CD4-positive, alpha-beta T cell treated with Interleukin-4 for 4 hours (primary cell): ENCODE data around the gene CMPK2.
"Not testable (repeated sequence)": the region's sequence is repeated elsewhere in the genome, so short reads cannot be mapped to it uniquely, and the experiment has no call there.

Experiments used
- DNase-seq: peaks from one replicate; pipeline ENCODE4 v3.0.0-alpha.2; 2020

CMPK2 gene, protein sequence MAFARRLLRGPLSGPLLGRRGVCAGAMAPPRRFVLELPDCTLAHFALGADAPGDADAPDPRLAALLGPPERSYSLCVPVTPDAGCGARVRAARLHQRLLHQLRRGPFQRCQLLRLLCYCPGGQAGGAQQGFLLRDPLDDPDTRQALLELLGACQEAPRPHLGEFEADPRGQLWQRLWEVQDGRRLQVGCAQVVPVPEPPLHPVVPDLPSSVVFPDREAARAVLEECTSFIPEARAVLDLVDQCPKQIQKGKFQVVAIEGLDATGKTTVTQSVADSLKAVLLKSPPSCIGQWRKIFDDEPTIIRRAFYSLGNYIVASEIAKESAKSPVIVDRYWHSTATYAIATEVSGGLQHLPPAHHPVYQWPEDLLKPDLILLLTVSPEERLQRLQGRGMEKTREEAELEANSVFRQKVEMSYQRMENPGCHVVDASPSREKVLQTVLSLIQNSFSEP

DNA sequence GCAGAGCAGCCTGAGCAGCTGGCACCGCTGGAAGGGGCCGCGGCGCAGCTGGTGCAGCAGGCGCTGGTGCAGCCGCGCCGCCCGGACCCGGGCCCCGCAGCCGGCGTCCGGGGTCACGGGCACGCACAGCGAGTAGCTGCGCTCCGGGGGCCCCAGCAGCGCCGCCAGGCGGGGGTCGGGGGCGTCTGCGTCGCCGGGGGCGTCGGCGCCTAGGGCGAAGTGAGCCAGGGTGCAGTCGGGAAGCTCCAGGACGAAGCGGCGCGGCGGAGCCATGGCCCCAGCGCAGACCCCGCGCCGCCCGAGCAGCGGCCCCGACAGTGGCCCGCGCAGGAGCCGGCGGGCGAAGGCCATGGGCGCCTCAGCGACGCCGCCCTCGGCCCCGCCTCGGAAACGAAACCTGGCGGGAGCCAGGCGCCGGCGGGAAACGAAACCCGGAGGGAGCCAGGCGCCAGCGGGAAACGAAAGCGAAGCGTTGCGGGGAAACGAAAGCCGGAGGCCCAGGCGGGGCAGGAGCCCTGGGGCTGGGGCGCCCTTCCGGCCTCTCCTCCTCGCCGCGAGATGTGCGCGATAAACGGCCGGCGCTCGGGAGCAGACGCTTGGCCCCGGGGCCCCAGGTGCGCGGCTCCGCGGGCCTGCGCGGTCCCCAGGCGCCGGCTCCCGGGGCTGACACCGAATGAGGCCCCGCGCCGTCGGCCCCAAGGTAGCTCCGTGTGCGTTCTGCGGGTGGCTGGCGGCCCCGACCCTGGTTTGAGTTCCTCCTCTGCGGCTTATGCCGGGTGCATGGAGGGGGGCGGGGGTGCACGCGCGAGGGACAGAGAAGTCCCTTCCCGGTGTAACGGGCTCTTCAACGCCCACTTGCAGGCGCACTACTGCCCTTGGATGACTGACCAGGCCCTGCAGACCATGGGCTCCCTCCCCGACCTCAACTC, at the start of gene CMPK2:
CMPK2 (minus strand) TSS at position 562 of the 929 bp plus-strand sequence; CDS start at position 351, 211 bp downstream.
- peak; percentile 70 for DNase-seq

DNA sequence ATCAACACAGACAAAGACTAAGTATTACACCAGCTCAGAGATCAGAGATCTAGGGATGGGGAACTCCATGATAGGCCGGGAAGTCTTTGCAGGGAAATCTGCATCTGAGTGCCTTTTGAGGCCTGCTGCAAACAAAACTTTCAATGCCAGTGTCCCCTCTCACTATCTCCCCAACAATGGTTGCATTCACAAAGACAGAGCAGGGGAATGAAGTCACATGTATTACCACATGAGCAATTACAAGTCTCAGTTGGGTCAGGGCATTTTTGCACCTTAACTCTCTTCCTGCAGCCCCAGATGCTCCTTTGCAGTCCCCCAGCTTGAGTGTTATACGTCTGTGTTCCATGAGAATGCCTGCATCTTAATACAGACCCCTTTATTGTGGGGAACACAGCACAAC, 49.7 kb upstream of the CMPK2 start:
- no peak for DNase-seq

DNA sequence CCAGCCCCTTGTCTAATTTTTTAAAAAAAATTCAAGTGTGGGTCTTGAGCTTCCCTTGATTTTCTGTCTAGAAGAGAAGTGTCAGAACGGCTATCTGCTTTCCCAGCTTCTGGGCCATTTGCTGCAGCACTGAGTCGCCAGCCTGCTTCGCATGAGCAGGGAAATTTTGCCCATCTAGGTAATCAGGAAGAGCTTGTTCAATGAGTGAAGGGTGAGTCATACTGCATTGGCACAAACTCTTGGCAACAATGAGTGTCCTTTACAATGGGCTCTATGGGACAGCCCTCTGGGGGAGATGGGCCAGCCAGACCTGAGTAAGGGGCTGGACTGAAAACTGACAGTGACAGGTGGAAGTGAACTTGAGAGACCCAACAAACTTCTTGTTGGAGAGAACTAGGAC, 49.1 kb upstream of the CMPK2 start:
- peak; percentile 15 for DNase-seq

DNA sequence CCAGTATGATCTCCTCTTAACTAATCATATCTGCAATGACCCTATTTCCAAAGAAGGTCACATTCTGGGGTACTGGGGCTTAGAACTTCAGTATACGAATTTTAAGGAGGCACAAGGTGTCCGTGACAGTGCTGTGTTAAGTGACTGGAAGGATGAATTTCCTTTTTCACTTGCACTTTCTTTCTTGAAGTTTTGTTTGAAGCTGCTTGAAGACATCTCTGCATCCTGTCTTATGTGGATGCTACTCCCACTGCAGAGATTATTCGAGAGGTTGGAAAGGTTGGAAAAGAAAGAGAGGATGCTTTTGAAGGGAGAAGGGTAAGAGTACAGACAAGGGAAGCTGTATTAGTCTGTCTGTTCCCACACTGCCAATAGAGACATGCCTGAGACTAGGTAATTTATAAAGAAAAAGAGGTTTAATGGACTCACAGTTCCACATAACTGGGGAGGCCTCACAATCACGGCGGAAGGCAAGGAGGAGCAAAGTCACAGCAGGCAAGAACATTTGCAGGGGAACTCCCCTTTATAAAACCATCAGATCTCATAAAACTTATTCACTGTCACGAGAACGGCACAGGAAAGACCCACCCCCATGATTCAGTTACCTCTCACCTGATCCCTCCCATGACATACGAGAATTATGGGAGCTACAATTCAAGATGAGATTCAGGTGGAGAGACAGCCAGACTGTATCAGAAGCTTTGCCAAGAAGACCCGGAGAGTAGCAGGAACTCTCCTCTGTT, 47.9 kb upstream of the CMPK2 start:
- peak; percentile 82 for DNase-seq

DNA sequence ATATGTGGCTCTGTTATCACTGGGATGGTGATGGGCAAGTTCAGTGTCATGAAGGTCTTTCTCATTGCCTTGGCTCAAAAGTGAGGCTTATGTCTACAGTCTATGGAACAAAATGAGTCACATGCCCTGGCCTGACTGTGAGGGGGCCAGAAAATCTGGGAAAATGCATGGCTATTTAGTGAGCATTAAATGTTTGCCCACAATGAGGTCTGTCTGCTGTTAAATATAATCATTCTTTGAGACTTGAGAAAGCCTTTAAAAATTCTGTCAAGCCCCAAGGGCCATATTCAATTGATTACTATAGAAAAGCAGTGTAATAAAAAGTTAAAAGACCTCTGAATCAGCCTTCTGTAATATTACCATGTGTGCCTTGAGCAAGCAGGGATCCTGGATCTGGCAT, 46.0 kb upstream of the CMPK2 start:
- DNase-seq = no peak

DNA sequence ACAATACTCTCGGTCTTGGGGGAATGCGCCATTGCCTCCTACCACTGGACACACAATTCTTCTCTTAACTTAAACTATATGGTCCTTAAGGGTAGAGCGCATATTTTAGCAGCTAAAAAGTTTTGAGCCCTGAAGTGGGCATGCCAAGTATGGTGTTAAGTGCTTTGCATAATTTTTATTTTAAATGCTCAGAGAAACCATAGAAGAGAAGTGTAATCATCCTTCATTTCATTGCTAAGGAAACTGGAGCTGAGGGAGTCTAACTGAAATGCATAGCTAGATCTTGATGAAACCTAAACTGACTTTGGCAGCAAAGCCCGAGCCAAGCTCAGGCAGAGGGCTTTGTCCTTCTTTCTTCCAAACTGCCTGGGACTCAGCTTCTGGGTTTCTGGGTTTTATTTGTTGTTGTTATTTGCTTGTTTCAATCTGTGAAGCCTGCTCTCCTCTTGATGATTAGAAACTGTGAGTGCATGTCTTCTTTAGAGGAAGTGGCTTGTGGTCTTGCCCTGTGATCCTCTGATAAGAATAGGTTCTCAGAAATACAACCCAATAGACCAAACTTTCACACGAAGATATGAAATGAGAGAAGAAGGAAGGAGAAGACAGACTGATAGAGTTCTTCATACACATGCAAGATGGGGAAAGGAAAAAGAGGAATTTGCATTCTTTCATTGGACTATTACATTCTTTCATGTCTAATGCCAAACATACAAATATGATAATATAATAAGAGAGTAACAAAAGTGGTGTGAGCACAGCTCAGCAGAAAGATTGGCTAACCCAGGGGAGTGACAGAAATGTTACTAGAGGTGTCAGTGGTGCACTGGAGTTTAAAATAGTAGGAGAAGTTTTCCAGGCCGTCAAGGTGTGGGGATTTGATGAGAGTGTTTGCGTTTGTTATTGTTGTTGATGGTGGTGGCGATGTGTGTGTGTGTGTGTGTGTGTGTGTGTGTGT, 44.0 kb upstream of the CMPK2 start:
- peak; percentile 84 for DNase-seq

DNA sequence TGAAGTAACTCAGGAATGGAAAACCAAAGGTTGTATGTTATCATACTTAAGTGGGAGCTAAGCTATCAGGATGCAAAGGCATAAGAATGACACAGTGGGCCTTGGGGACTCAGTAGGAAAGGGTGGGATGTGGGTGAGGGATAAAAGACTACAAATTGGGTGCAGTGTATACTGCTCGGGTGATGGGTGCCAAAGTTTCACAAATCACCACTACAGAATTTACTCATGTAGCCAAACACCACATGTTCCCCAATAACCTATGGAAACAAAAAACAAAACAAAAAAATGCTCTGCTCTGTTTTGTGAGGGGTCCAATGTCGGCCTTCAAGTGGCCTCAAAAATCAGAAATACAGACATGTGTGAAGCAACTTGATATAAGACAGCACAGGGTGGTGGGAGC, 42.6 kb upstream of the CMPK2 start:
- DNase-seq = no peak

DNA sequence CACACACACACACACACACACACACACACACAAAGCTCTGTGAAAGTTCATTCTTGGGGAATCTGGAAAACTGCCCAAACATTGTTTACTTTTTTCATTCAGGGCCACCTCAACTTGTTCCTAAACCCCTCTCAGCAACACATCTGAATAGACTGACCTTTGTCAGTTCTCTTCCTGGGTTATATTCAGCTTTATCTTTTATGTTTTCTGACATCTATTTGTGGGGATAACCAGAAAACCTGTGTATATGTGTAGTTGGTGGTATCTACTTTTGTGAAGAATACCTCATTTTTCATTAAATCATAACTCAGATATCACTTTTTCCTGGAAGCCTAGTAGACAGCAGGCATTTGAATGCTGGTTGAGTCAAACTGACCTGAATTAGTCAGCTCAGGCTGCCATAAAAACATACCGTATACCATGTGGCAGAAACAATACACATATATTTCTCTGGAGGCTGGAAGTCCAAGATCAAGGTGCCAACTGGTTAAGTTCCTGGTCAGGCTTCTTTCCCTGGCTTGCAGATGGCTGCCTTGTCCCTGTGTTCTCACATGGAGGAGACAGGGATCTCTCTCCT, 40.5 kb upstream of the CMPK2 start:
- DNase-seq = peak; percentile 41

DNA sequence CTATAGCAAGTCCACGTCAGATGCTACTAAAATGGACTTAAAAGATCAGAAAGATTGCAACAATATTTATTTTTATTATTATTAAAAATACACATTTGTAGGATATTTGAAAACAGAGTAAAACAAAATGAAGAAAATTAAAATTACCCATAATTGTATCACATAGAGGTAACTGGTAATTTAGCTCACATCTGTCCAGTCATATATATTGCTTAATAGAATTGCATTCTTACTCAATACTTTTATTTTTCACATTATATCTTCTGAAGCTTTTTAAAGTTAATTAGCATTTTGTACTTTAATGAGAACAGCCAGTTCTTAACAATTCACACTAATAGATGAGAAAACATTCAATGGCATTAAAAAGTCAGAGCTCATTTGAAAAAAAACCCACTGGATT, 40.0 kb upstream of the CMPK2 start:
- DNase-seq = no peak

DNA sequence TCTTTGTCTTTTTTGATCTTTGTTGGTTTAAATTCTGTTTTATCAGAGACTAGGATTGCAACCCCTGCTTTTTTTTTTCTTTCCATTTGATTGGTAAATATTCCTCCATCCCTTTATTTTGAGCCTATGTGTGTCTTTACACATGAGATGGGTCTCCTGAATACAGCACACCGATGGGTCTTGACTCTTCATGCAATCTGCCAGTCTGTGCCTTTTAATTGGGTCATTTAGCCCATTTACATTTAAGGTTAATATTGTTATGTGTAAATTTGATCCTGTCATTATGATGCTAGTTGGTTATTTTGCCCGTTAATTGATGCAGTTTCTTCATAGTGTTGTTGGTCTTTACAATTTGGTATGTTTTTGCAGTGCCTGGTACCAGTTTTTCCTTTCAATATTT, 36.9 kb upstream of the CMPK2 start:
- DNase-seq = not testable (repeated sequence)

DNA sequence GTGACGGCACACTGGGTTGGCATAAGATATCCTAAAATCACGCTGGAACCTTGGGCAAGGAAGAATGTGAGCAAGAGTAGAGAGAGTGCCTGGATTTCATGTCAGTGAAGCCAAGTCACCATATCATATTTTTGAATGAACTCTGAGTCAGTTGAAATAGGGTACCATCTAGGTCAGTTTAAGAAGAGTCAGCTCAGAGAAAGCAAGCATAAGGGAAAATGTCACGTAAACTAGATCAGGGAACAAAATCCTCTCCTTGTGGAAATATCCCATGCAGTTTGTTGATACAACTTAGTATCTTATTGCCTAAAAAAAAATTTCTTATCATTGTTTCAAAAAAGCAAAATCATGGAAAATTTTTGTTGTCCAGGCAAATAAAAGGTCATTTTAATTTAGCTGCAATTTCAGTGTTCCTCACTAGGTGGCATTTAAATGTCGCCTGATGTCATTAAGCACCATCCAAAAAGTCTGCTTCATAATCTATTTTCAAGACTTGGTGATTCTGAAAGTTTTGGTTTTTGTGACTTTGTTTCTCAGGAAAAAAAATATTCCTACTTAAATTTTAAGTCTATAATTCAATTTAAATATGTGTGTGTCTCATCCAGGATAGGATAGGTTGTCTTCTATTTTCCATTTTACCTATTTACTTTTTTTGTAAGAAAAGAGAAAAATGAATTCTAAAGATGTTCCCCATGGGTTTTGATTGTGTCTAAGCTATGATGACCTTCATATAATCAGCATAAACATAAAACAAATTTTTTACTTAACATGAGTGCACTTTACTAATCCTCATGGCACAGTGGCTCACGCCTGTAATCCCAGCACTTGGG, 31.4 kb upstream of the CMPK2 start:
- peak; percentile 59 for DNase-seq

DNA sequence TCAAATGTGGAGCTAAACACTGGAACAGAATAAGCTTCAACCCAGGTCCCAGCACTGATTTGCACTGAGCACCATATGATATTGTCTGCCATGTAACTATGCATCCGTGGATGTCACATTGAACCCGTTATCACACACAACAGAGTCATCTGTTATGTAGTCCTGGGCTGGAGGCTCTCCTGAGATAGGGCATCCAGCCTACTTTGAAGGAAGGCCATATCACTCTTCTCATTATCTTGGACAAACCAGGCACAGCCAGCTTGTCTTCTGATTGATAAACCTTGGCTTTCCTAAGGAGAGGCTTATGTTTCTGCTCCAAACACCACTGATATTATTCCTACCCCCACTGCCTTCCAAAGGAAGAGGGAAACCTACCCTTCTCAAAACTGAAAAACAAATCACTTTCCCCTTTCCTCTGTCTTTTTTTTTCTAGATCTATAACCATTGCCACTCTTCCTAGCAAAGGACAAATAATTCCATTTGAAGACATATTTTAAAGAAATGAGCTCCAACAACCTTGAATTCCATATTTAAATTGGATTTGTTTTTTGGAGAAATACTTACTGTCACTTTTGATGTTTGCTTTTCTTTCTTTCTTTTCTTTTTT, 28.3 kb upstream of the CMPK2 start:
- DNase-seq = no peak

DNA sequence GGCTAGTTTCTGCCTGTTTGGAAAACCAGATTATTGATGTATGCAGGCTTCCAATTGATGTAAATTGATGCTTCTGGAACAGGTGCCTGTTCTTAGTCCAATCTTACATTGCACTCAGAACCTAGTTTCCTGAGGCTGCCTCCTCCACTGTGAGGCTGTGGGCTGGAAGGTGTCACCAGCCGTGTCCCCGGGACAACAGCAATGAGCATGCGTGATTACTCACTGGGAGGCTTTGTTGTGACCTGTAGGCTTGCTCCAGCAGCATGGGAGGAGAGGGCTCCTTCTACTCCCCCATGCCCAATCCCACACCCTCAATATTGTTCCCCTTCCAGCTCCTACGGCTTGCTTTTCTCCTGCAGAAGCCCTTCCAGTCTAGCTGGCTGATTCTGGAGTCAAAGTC, 23.0 kb upstream of the CMPK2 start:
- DNase-seq = no peak

DNA sequence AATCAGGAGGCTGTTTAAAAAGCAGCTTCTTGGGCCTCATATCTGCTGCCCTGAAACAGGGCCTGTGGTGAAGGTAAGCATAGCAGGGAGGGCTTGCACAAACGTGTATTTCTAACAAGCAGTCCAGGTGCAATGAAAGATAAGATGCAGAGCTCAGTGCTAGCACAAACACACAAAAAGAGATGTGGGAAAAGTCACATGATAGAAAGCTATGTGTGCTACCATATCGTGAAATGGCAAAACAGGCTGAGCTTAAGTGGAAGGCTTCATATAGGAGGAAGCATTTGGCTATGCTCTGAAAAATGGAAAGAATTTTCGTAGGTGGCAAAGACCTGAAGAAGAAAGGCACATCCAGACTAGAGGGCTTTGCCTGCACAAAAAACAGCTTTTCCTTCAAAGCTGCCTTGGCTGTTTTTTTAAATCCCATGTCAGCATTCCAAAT, 22.1 kb upstream of the CMPK2 start:
- no peak for DNase-seq

DNA sequence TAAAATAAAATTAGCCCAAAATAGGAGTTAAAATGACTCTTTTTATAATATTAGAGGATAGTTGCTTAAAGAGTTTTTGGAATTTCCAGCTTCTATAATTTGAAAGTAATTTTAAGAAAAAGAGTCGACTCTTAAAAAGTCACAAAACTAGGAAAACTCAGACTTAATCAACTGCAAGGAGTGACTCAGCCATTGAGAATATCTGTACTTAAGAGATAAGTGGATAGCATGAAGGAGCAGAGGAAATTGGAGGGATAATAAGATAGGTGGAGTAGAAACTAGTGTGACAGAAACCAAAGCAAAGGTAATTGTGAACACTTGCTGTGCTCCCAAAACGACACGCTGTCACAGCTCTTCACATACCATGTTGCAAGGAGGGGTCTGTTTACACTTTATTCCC, 20.3 kb upstream of the CMPK2 start:
- no peak for DNase-seq

DNA sequence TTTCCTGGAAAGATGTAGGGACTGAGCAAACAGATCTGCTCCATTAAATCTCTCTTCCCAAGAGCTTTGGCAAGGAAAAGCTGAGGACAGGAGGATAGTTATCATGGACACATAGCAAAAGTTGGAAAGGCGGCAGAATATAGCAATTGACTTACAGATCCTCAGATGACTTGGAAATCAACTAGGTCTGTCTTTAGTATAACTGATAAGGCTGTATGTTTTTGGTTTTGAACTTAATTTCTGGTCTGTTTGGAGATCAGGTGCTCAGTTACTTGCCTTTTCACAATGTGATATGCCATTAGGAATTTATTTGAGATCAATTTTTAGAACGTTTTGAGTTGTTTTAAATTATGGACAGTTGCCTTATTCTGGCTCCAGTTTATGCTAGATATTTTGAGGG, 19.8 kb upstream of the CMPK2 start:
- DNase-seq = no peak

DNA sequence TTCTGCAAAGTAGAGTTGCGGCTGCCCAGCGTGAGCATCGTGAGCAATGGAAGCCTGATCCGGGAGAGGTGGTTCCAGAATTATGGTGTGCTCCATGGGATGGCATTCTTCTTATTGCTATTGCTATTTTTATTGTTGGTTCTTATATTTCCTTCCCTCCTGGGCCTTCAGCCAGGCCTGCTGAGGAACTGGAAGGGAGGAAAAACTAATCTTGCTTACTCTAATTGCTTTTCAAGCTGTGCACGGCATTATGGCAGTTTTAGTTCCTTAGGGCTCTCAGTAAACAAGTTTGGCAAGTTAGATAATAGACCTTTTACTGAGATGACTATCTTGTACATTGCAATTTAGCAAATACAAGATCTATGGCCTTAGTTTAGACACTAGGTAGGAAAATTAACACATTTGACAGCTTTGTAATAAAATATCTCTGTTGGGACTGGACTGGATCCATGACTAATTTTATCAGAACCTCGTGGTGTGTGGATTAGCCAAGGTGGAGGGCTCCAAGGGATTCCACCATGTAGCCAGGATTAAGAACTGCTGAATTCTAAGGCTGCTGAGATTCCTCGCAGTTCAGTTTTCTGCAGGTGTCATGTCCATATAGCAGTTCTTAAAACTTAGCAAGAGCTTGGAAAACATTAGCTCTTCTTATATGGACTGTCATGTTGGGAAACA, 17.9 kb upstream of the CMPK2 start:
- no peak for DNase-seq

DNA sequence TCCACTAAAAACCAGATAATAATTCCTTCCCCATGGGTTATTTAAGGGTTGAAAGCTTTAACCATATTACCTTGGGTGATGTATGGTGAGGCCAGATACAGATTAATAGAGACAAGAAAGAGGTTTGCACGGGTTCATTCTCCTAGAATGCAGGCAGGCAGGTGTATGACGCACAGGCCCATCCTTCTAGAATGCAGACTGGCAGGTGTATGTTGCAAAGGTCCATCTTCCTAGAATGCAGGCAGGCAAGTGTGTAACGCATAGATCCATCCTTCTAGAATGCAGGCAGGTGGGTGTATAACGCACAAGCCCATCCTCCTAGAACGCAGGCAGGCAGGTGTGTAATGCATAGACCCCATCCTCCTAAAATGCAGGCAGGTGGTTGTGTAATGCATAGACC, 15.8 kb upstream of the CMPK2 start:
- no peak for DNase-seq

DNA sequence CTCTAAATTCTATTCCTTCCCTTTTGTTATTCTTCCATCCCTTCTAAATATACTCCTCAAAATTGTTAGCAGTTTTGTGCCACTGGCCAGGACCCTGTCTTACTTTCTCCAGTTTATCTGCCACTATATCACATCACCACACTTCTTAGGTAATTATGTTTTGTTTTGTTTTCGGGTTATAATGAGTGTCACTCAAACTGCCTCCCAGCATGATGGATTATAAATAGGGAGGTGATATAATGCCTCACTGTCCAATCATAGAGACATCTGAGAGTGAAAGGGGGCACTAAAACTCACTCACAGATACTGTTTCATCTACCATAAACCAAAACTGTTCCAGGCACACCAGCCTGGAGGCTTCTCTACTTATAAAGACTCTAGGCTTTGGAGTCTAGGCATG, 15.3 kb upstream of the CMPK2 start:
- DNase-seq = no peak
